Glutamatergic neuron (in vitro differentiated cells): ENCODE results near the gene ASTN2. TPM values are rescaled to one million over a fixed set of nuclear protein-coding genes. Genes with fewer than 3 reads are reported as not detected.
"Not testable (repeated sequence)": the region's sequence is repeated elsewhere in the genome, so short reads cannot be mapped to it uniquely, and the experiment has no call there.

Experiments used
- DNase-seq: peaks from one replicate; pipeline ENCODE4 v3.0.0; 2022
- H3K27ac Mint-ChIP-seq: one replicate; pipeline ENCODE4 v1.8.0; 2020; ENCODE audit warnings: mild to moderate bottlenecking, mixed read lengths, inconsistent platforms; ENCODE audit not compliant: unreplicated experiment
- H3K27me3 Mint-ChIP-seq: one replicate; pipeline ENCODE4 v1.8.0; 2020; ENCODE audit warnings: mild to moderate bottlenecking, moderate library complexity, mixed read lengths, inconsistent platforms; ENCODE audit not compliant: unreplicated experiment
- H3K36me3 Mint-ChIP-seq: one replicate; pipeline ENCODE4 v1.8.0; 2020; ENCODE audit warnings: mild to moderate bottlenecking, mixed read lengths, inconsistent platforms; ENCODE audit not compliant: unreplicated experiment
- H3K4me1 Mint-ChIP-seq: one replicate; pipeline ENCODE4 v1.8.0; 2020; ENCODE audit warnings: mild to moderate bottlenecking, low read depth, mixed read lengths, inconsistent platforms; ENCODE audit not compliant: unreplicated experiment
- H3K4me3 Mint-ChIP-seq: one replicate; pipeline ENCODE4 v1.8.0; 2020; ENCODE audit warnings: mild to moderate bottlenecking, mixed read lengths, inconsistent platforms; ENCODE audit not compliant: unreplicated experiment
- H3K9me3 Mint-ChIP-seq: one replicate; pipeline ENCODE4 v1.8.0; 2020; ENCODE audit warnings: mild to moderate bottlenecking, moderate library complexity, mixed read lengths, inconsistent platforms; ENCODE audit not compliant: unreplicated experiment
- total RNA-seq: library from RNA; stranded (reverse); fragmentation: NEBNext Ultra II Directional; extraction: Animal tissue kit (Norgen Biotek cat#: 25700); gene quantifications from one replicate; pipeline ENCODE4 v1.2.1, GENCODE V29; 2021; ENCODE audit not compliant: unreplicated experiment
- TF ChIP-seq, protein P1 (sequence below): fragments of 200-600 bp; sonication (generic); IDR thresholded peaks from one replicate; pipeline ENCODE4 v1.5.0; 2021; ENCODE audit not compliant: partially characterized antibody, unreplicated experiment

ASTN2 gene
- total RNA-seq, 1 donor from 2014 or later = 134 TPM

DNA sequence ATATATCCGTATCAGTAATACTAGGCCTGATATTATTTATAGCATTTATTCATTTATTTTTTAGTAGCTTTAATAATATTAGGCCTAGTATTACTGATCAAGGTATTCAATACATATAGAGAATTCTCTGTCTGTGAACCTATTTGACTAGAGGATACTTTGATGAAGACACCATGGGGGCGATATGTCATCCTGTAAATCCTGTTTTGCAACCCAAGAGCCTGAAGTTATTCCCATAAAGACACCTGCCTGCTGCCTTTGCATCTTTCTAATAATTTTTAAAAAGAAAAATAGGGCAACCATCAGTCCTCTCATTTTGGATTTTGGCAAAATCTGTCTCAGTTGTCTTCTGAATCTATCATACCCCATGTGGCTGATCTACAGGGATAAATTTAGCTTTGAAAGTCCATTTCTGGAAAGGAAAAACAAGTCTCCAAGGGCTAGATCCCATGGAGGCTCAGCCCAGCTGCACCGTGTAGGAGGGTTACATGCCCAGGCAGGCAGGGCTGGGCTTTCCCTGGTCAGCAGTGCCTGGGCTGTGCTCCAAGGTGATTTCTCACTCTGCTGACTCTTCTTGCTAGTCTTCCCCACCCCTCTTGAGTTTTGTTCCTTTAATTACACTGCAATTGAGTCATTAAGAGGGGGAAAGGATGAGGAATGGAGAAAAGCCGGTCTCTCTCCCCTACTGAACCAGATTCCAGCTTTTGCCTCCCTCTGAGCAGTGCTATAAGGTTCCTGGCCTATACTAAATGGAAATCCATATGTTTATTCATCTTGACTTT, 558.8 kb downstream of the ASTN2 start:
- H3K4me3 Mint-ChIP-seq = no peak overlapping the region
- TF ChIP-seq, protein P1, sequence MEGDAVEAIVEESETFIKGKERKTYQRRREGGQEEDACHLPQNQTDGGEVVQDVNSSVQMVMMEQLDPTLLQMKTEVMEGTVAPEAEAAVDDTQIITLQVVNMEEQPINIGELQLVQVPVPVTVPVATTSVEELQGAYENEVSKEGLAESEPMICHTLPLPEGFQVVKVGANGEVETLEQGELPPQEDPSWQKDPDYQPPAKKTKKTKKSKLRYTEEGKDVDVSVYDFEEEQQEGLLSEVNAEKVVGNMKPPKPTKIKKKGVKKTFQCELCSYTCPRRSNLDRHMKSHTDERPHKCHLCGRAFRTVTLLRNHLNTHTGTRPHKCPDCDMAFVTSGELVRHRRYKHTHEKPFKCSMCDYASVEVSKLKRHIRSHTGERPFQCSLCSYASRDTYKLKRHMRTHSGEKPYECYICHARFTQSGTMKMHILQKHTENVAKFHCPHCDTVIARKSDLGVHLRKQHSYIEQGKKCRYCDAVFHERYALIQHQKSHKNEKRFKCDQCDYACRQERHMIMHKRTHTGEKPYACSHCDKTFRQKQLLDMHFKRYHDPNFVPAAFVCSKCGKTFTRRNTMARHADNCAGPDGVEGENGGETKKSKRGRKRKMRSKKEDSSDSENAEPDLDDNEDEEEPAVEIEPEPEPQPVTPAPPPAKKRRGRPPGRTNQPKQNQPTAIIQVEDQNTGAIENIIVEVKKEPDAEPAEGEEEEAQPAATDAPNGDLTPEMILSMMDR = no peak
- H3K36me3 Mint-ChIP-seq = no peaks in the 10 kb centered on the region
- peaks cover 1% of the 10 kb centered on the region for H3K27me3 Mint-ChIP-seq
- no peak for DNase-seq
- H3K27ac Mint-ChIP-seq = no peak overlapping the region
- H3K4me1 Mint-ChIP-seq = peaks cover 4% of the 10 kb centered on the region
- peaks cover 5% of the 10 kb centered on the region for H3K9me3 Mint-ChIP-seq

DNA sequence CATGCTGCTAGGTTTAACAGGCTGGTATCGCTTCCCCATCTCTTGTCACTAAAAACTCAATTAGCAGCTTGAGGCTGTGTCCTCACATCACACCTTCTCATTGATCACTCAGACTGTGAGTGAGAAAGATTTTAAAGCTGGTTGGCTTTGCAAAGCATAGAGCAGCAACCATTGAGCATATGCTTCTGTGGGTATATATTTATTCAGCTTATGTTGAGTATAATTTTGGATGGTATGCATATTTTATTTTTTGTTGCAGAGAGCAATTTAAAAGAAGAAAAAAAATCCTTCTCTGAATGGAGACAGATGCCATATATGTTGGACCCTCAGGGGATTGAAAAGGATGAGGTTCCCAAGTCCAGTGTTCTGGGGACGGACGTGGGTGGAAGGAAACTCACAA, 565.1 kb downstream of the ASTN2 start:
- Mint-ChIP-seq H3K36me3 (no peaks in the 10 kb centered on the region), H3K9me3 (peaks cover 4% of the 10 kb centered on the region), H3K27me3 (no peaks in the 10 kb centered on the region), H3K4me3 (no peak overlapping the region), H3K4me1 (peaks cover 12% of the 10 kb centered on the region), H3K27ac (no peak overlapping the region)
- TF ChIP-seq, protein P1 = no peak
- no peak for DNase-seq

- Mint-ChIP-seq H3K4me3 (no peak overlapping the region), H3K4me1 (peaks cover 20% of the 10 kb centered on the region)
- DNase-seq = no peak
Observed at GRCh38 chr9:116844621-116845020, 570.2 kb downstream of the ASTN2 start.

DNA sequence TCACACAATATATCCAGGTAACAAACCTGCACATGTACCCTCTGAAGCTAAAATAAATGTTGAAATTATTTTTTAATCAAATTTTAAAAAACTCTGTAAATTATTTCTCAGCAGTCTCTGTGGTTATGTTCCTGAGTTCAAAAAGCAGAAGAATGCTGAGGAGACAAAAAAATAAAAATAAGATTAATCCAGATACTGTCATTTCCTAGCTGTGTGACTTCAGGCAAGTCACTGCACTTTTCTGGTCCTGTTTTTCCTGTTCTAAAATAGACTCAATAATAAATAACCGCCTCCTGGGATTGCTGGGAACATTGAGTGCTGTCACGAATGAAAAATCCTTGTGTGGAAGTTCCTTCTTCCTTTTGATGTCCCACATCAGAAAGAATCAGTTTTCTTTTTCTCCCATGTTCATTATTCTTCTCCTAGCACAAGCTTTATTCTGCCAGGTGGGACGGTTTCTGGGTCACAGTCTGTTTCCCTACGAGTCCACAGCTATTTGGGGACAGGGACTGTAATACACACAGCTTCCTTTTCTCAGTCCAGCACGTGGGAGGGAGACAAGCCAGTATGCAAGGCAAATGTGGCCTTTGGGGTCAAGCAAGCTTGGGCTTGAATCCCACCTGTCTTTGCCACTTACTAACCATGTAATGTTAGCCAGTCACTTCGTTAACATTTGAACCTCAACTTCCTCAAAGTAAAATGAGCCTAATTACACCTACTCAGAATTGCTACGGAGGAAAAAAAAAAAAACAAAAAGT, 570.8 kb downstream of the ASTN2 start:
- DNase-seq = no peak
- Mint-ChIP-seq H3K4me1 (peaks cover 18% of the 10 kb centered on the region), H3K27me3 (peaks cover 4% of the 10 kb centered on the region), H3K9me3 (peaks cover 3% of the 10 kb centered on the region), H3K4me3 (no peak overlapping the region), H3K27ac (peak overlapping the region; percentile 29), H3K36me3 (no peaks in the 10 kb centered on the region)
- TF ChIP-seq, protein P1 = no peak

More at GRCh38 chr9:116844621-116845020, 570.2 kb downstream of the ASTN2 start:
- TF ChIP-seq, protein P1 = no peak
- Mint-ChIP-seq H3K27me3 (peaks cover 4% of the 10 kb centered on the region), H3K9me3 (peaks cover 3% of the 10 kb centered on the region), H3K27ac (peak overlapping the region; percentile 81), H3K36me3 (no peaks in the 10 kb centered on the region)

- no peak overlapping the region for H3K4me3 Mint-ChIP-seq
- H3K36me3 Mint-ChIP-seq = no peaks in the 10 kb centered on the region
- peak; percentile 76 for DNase-seq
- H3K4me1 Mint-ChIP-seq = peaks cover 18% of the 10 kb centered on the region
- peaks cover 4% of the 10 kb centered on the region for H3K27me3 Mint-ChIP-seq
- TF ChIP-seq, protein P1 = peak; percentile 63
- H3K27ac Mint-ChIP-seq = peak overlapping the region; percentile 66
- peaks cover 3% of the 10 kb centered on the region for H3K9me3 Mint-ChIP-seq
Observed at GRCh38 chr9:116842658-116843057, 572.2 kb downstream of the ASTN2 start.

- not testable (repeated sequence) for H3K9me3 Mint-ChIP-seq, H3K4me3 Mint-ChIP-seq, H3K27me3 Mint-ChIP-seq, H3K36me3 Mint-ChIP-seq, DNase-seq
- H3K27ac Mint-ChIP-seq = peak overlapping the region; percentile 29
- peaks cover 25% of the 10 kb centered on the region for H3K4me1 Mint-ChIP-seq
Observed at GRCh38 chr9:116838468-116838867, 576.4 kb downstream of the ASTN2 start.
